GM21515 (cell line): Measurements from ENCODE around the gene SELENOV.

Experiments used
- ATAC-seq: cut with Tn5 transposase; IDR thresholded peaks from one replicate; pipeline ENCODE4 v1.9.1; 2021; ENCODE audit not compliant: unreplicated experiment

The SELENOV gene

DNA sequence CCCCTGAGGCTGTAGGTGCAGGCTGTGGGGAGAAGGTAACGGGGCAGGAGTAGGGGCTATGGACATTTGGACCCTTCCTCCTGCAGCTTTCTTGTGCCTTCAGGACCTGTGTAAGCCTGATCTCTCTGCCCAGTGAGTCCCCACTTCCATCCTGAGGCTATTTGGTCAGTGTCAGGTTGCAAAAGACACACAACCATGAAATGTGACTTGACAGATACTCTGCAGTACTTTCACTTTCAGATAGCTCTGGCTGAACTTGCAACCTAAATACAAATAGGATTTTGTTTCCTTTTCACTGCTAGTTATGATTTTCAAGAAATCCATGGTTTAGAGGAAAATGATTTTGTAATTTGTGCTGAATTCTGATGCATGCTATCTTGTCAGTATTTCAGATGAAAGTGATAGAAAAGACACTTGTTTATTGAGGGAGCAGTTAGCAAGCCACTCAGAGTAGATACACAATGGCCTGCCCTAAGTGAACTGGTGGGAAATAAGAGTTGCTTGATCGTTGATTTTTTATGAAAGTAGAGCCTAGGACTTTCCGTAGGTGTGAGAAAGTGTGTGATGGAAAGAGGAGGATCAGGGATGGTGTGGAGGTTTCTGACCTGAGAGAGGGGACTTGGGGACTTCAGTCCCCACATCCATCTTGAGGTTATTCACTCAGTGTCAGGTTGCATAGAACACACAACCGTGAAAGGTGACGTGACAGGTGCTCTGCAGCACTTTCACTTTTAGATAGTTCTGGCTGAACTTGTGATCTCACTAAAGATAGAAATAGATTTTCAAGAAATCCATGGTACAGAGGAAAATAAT, 43.1 kb downstream of the SELENOV start:
- ATAC-seq: peak; percentile 58

DNA sequence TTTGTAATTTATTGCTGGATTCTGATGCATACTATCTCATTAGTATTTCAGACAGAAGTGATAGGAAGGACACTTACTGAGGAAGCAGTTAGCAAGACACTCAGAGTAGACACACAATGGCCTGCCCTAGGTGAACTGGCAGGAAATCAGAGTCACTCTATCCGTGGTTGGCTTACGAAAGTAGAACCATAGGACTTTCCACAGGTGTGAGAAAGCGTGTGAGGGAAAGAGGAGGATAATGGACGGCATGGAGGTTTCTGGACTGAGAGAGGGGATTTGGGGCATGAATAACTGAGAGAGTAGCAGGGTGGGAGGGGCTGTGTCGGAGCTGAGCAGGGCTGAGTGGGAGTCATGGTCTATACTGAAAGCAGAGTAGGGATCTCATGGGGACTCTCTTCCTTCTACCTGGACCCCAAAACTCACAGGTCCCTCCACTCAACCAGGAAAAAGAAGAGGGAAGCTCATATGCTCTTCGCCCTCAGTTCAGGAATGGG, 43.7 kb downstream of the SELENOV start:
- ATAC-seq: peak; percentile 30

DNA sequence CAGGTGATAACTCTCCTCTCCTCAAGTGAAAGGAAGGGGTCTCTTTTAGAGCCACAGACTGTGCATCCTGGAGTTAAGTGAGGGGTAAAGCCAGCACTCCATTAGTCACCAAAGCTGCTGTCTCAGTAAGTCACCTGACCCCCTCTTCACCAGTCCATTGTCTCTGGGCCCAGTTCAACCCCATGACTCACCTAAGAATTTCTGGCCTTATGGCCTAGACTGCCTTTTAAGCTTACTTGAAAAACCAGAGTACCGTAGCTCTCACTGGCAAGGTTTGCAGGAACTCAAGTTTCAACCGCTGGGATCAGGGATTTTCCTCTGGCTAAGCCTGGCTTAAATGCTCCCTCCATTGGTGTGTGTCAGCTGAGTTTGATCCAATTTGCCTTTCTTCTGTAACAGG, 48.5 kb downstream of the SELENOV start:
- no peak for ATAC-seq

DNA sequence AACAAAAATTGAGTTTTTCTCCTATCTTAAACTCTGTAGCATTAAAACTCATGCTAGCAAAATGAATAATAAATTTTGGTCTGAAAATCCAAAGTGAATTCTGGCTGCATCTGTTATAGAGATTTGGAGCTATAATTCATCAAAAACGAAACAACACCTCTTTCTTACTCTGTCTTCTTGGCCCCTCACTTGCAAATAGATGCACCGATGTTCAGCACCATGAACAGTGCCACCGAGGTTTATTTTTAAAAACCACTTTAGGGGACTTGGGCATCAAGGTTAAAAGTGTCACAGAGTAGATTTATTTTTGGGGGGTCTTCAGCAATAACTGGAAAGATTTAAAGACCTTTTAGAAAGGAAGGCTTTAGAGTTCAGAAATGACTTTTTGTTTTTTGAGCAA, 51.1 kb downstream of the SELENOV start:
- ATAC-seq: no peak

DNA sequence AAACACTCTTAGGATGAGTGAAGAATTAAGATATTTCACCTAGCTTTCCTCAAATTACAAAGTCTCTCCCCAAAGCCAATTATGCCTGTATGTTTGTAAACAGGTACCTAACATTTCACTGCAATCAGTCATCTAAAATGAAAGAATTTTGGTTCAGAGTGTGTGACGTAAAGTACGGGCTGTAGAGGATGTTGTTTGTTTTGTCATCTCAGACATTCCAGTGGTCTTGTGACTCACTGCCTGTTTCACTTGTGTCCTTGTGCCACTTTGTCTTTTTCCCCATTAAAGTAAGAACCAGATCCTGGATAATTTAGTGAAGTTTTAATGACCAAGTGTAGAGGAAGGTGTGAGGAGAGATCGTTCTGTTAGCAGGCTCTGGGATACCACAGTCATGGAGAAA, 53.7 kb downstream of the SELENOV start:
- ATAC-seq: no peak
